K562 (cell line): ENCODE data around the gene CGN. TPM values are rescaled to one million over a fixed set of nuclear protein-coding genes. Genes with fewer than 3 reads are reported as not detected.

Experiments
- ATAC-seq: fragments of 200-7000 bp; cut with Tn5 transposase; 3 replicates; pipeline ENCODE4 v1.9.1; 2020; ENCODE audit warnings: moderate library complexity
- BruUV-seq: library from RNA; stranded (reverse); fragments of 400-500 nt; replicated peaks from 2 replicates; lab custom pipeline; 2021; lab: Mats Ljungman, UMichigan
- CTCF ChIA-PET: fragments of 300-600 bp; formaldehyde crosslinking; extraction: SDS; loops from one replicate; lab custom pipeline; 2021; ENCODE audit warnings: low intra/inter-chr PET ratio; lab: Yijun Ruan, JAX
- POLR2A ChIA-PET: fragments of 300-600, 350-650 bp; sonication (Branson Sonifier 250); formaldehyde crosslinking; extraction: SDS; loops from one replicate; lab custom pipeline; 2021; ENCODE audit warnings: antibody characterized with exemption, inconsistent platforms; lab: Yijun Ruan, JAX
- DNase-seq, 4 experiments: peaks; one replicate each; pipeline versions ENCODE4 v3.0.0 to v3.0.0-alpha.2; 2011 to 2018; ENCODE audit warnings: low spot score in 3 of 4, mixed read lengths in 3 of 4; ENCODE audit errors: extremely low read depth in 1 of 4
- FAIRE-seq: peaks from 2 replicates; lab custom pipeline; 2011; peaks lifted over from hg19 to GRCh38; lab: Jason Lieb, UNC
- H2AFZ ChIP-seq: 2 replicates; pipeline ENCODE4 v1.6.0; 2011; ENCODE audit warnings: low read depth, low read length, control low read depth, inconsistent platforms
- H3K27ac ChIP-seq: fragments of 200-600 bp; 3 replicates; pipeline ENCODE4 v1.8.0; 2011; ENCODE audit warnings: low read depth, mild to moderate bottlenecking, control low read depth, inconsistent platforms, low read length, moderate library complexity, mixed read lengths; ENCODE audit errors: extremely low read depth
- H3K27me3 ChIP-seq, 2 experiments: fragments of 300-600 bp in 1 of 2; 2 replicates in 1 of 2; 3 replicates in 1 of 2; pipeline versions ENCODE4 v1.6.0 to v1.8.0; 2011; ENCODE audit warnings: inconsistent platforms in 2 of 2, low read length in 2 of 2, mild to moderate bottlenecking in 1 of 2, mixed read lengths in 1 of 2, moderate library complexity in 1 of 2; ENCODE audit not compliant: control insufficient read depth in 2 of 2, insufficient read depth in 2 of 2
- H3K36me3 ChIP-seq: fragments of 300-600 bp; 3 replicates; pipeline ENCODE4 v1.8.0; 2011; ENCODE audit warnings: mild to moderate bottlenecking, low read length, inconsistent platforms; ENCODE audit not compliant: control insufficient read depth, insufficient read depth
- H3K4me1 ChIP-seq, 2 experiments: fragments of 200-600 bp in 1 of 2; replicated peaks in 1 of 2; 2 replicates in 1 of 2; 3 replicates in 1 of 2; pipeline versions ENCODE4 v1.5.1 to v1.8.0; 2011; ENCODE audit warnings: inconsistent platforms in 2 of 2, low read length in 2 of 2, mild to moderate bottlenecking in 1 of 2, mixed read lengths in 1 of 2, moderate library complexity in 1 of 2; ENCODE audit not compliant: control insufficient read depth in 2 of 2, insufficient read depth in 2 of 2
- H3K4me2 ChIP-seq: 2 replicates; pipeline ENCODE4 v1.6.1; 2011; ENCODE audit warnings: low read length, control low read depth, inconsistent platforms, mixed read lengths; ENCODE audit not compliant: insufficient read depth
- H3K4me3 ChIP-seq: fragments of 200-600 bp; sonication (generic), shearing (Covaris generic); 2 replicates; pipeline ENCODE4 v1.5.1; 2016; ENCODE audit warnings: control low read depth, inconsistent platforms
- H3K79me2 ChIP-seq: fragments of 200-600 bp; 3 replicates; pipeline ENCODE4 v1.8.0; 2011; ENCODE audit warnings: low read length, inconsistent platforms; ENCODE audit not compliant: control insufficient read depth, insufficient read depth
- H3K9ac ChIP-seq, 2 experiments: 2 replicates each; pipeline versions ENCODE4 v1.6.0 to v1.6.1; 2011; ENCODE audit warnings: low read depth in 2 of 2, low read length in 2 of 2, control low read depth in 1 of 2, inconsistent platforms in 1 of 2, mild to moderate bottlenecking in 1 of 2, mixed read lengths in 1 of 2; ENCODE audit not compliant: insufficient read depth in 1 of 2
- H3K9me1 ChIP-seq: one replicate; pipeline ENCODE4 v1.6.0; 2011; ENCODE audit warnings: inconsistent platforms, mild to moderate bottlenecking, low read length, moderate library complexity; ENCODE audit not compliant: control insufficient read depth, insufficient read depth
- H3K9me3 ChIP-seq: replicated peaks from 2 replicates; pipeline ENCODE4 v1.5.1; 2011; ENCODE audit warnings: low read depth, low read length, inconsistent platforms; ENCODE audit not compliant: control insufficient read depth, insufficient read depth
- H4K20me1 ChIP-seq: replicated peaks from 2 replicates; pipeline ENCODE4 v1.6.1; 2011; ENCODE audit warnings: low read length, inconsistent platforms, mixed read lengths; ENCODE audit not compliant: control insufficient read depth, insufficient read depth
- ARID1B ChIP-seq: fragments of 450-650 bp; IDR thresholded peaks from 2 replicates; pipeline ENCODE4 v1.6.1; 2016; ENCODE audit warnings: antibody characterized with exemption, mild to moderate bottlenecking, inconsistent platforms
- ATF3 ChIP-seq, 2 experiments: fragments of 450-650 bp in 1 of 2; sonication (generic) in 1 of 2; formaldehyde crosslinking in 1 of 2; IDR thresholded peaks in 1 of 2; conservative IDR thresholded peaks in 1 of 2; 2 replicates each; pipeline versions ENCODE4 v1.6.1 to v1.8.1; 2016 to 2023; ENCODE audit warnings: mild to moderate bottlenecking in 2 of 2, moderate library complexity in 2 of 2, inconsistent platforms in 1 of 2, missing genetic modification reagents in 1 of 2
- BHLHE40 ChIP-seq: IDR thresholded peaks from 2 replicates; pipeline ENCODE4 v1.6.1; 2011; ENCODE audit warnings: low read length, improper control_type of control experiment
- FOSL1 ChIP-seq: fragments of 200-800 bp; sonication (Bioruptor generic); conservative IDR thresholded peaks from 2 replicates; pipeline ENCODE4 v1.6.1; 2016; ENCODE audit warnings: missing genetic modification characterization, missing compliant biosample characterization
- JUN ChIP-seq, 2 experiments: sonication (generic) in 1 of 2; formaldehyde crosslinking in 1 of 2; IDR thresholded peaks; 2 replicates each; pipeline versions ENCODE4 v1.6.1 to v1.8.0; 2012 to 2022; ENCODE audit warnings: borderline replicate concordance in 2 of 2, mild to moderate bottlenecking in 2 of 2, improper control_type of control experiment in 1 of 2, low read depth in 1 of 2, low read length in 1 of 2, missing genetic modification reagents in 1 of 2
- JUND ChIP-seq, 2 experiments: IDR thresholded peaks; 2 replicates in 1 of 2; 3 replicates in 1 of 2; pipeline ENCODE4 v1.6.1; 2011; ENCODE audit warnings: borderline replicate concordance in 2 of 2, low read depth in 2 of 2, low read length in 2 of 2, improper control_type of control experiment in 1 of 2, missing biosample characterization in 1 of 2, missing genetic modification characterization in 1 of 2, missing genetic modification reagents in 1 of 2
- SRSF3 ChIP-seq: fragments of 200-400 bp; formaldehyde crosslinking; IDR thresholded peaks from 2 replicates; pipeline ENCODE4 v1.6.1; 2016; ENCODE audit warnings: mild to moderate bottlenecking, low read length, moderate library complexity; ENCODE audit not compliant: insufficient read depth
- TCFL5 ChIP-seq: fragments of 250-450 bp; sonication (Bioruptor Pico); conservative IDR thresholded peaks from 2 replicates; pipeline ENCODE4 v1.6.1; 2021; ENCODE audit warnings: mild to moderate bottlenecking, moderate library complexity, matching md5 sums
- WGBS: fragments of 100-300 bp; shearing (Covaris generic); methylation state at CpG from one replicate; pipeline ENCODE4 v1.1.6; 2016; ENCODE audit warnings: low coverage, mixed read lengths; ENCODE audit not compliant: insufficient coverage; ENCODE audit errors: missing lambda C conversion rate; 5-methylcytosine and 5-hydroxymethylcytosine counted together
- in situ Hi-C: fragments of 300-500 bp; cut with MboI; formaldehyde crosslinking; loops from 4 replicates; pipeline ENCODE4 v1.15.0; 2018; ENCODE audit warnings: inconsistent platforms, mixed read lengths
- intact Hi-C: fragments of 100-400 bp; cut with micrococcal nuclease; formaldehyde crosslinking; loops from 2 replicates; pipeline ENCODE4 v1.14.2; 2022
- polyA plus RNA-seq, 8 experiments: library from polyadenylated mRNA; depleted of rRNA in 4 of 8; stranded (reverse) in 5 of 8; unstranded in 3 of 8; fragments of >200 nt; fragmentation: Nextera tagmentation in 2 of 8; fragmentation: Illumina TruSeq in 1 of 8; extraction: Ambion mirVana in 2 of 8; extraction: Trizol in 1 of 8; gene quantifications; 2 replicates each; pipeline versions ENCODE4 v1.2.1 to v1.2.3, GENCODE V29; 2011 to 2014; ENCODE audit warnings: inconsistent platforms in 1 of 8, missing spikeins in 1 of 8
- total RNA-seq, 7 experiments: library from RNA; depleted of rRNA in 6 of 7; stranded (reverse); fragments of >200 nt in 6 of 7; fragmentation: Illumina TruSeq in 2 of 7; extraction: Trizol in 2 of 7; gene quantifications; 2 replicates each; pipeline versions ENCODE4 v1.2.1 to v1.2.3, GENCODE V29; 2011 to 2021; ENCODE audit warnings: low replicate concordance in 1 of 7

Gene CGN
- total and polyA plus RNA-seq, 9 of the 15 experiments (the other 6 are each of a cell fraction or from before 2014, with no cell fraction given), result 0.03 to 1.4 (median 0.14) TPM; not detected in 2

- DNase-seq, result peak in 3 of 4 experiments; percentile 22 to 40 (median 35)
- Histone ChIP-seq H3K27me3 (no peaks in the 10 kb centered on the region), H3K27ac (no peak overlapping the region), H3K36me3 (no peaks in the 10 kb centered on the region; the same call in 2 of the 3 replicates), H3K4me3 (no peak overlapping the region), H3K9me3 (no peaks in the 10 kb centered on the region), H3K79me2 (no peaks in the 10 kb centered on the region), H4K20me1 (no peaks in the 10 kb centered on the region), H3K9me1 (no peaks in the 10 kb centered on the region), H3K9ac (no peak overlapping the region), H2AFZ (no peak overlapping the region), H3K4me2 (no peak overlapping the region), H3K4me1 (peaks cover 8 to 33% of the 10 kb centered on the region in 2 experiments; a peak in 4 of 5 replicates)
- intact Hi-C loops (loop anchor here (5.0 kb wide), 1 partner anchor 37 kb away; the partner anchor contains the start of gene TUFT1), in situ Hi-C loops (no loop called here)
- 0 out of 2 replicates have a peak, but pooled peaks have one; percentile 16 for TF ChIP-seq BHLHE40
- TF ChIP-seq ATF3 (IDR thresholded peaks at IDR 0.05), result peak; percentile 57
- TF ChIP-seq ATF3 (CRISPR knock-in tag; conservative IDR thresholded peaks at IDR 0.05), result no peak
- peak; percentile 11; the same call in 1 of the 2 replicates for TF ChIP-seq ARID1B
- TF ChIP-seq FOSL1 (tag), result peak; percentile 89
- peak; percentile 72 for TF ChIP-seq JUN (IDR thresholded peaks at IDR 0.05; ENCODE audit: borderline replicate concordance, low read depth, low read length)
- no peak for TF ChIP-seq JUN (CRISPR knock-in tag; IDR thresholded peaks at IDR 0.05; ENCODE audit: borderline replicate concordance)
- no peak for TF ChIP-seq TCFL5
- no peak for TF ChIP-seq SRSF3
- peak; percentile 68; the same call in 1 of the 2 replicates for TF ChIP-seq JUND (IDR thresholded peaks at IDR 0.05; ENCODE audit: borderline replicate concordance, low read depth, low read length)
- no peak for TF ChIP-seq JUND (tag; IDR thresholded peaks at IDR 0.05; ENCODE audit: borderline replicate concordance, low read depth, low read length)
- peak; percentile 46 for FAIRE-seq
- POLR2A ChIA-PET, result interaction anchor here (0.6 to 1.6 kb wide), 7 partner anchors 9 to 252 kb away, joined by 3 to 7 read pairs (median 3); partner anchors contain the start of gene RORC
- CTCF ChIA-PET, result no interaction called here
- no TSS peak for BruUV-seq
- ATAC-seq, result no peak
- WGBS, result 38% methylated on average over 8 of the region's 8 CpGs
Observed at GRCh38 chr1:151579436-151580225, 68.4 kb downstream of the CGN start.
